Breast epithelium (tissue), 3 donors: ENCODE results near the gene OTUD4.

Source experiments
- POLR2A ChIP-seq: fragments of 450-650 bp; IDR thresholded peaks from one replicate; pipeline ENCODE4 v1.6.1; 2016; ENCODE audit warnings: antibody characterized with exemption, mild to moderate bottlenecking, moderate library complexity
- TF ChIP-seq, protein P1 (sequence below), 3 donors: fragments of 450-650 bp; IDR thresholded peaks; one replicate each; pipeline ENCODE4 v1.5.1; 2016 to 2017; ENCODE audit warnings: antibody characterized with exemption in 3 of 3, mild to moderate bottlenecking in 3 of 3, moderate library complexity in 3 of 3

DNA sequence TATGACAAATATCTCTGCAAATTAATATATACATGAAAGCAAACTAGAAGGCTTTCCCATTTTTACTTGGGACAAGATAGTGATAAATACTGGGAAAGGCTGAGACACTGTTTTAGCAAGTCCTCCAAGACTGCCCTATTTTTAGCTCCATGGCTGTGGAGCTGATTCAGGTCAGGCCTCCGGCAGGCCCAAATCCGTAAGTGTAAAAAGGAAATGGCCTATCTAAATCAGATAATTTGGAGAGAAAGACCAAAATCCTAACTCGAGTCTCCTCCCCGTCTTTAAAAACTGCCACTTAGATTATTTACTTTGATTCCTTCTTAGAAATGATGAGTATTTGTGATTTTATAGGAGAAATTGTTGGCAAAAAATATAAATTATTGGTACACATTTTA lies 2.9 kb downstream of the OTUD4 start:
- TF ChIP-seq, protein P1, sequence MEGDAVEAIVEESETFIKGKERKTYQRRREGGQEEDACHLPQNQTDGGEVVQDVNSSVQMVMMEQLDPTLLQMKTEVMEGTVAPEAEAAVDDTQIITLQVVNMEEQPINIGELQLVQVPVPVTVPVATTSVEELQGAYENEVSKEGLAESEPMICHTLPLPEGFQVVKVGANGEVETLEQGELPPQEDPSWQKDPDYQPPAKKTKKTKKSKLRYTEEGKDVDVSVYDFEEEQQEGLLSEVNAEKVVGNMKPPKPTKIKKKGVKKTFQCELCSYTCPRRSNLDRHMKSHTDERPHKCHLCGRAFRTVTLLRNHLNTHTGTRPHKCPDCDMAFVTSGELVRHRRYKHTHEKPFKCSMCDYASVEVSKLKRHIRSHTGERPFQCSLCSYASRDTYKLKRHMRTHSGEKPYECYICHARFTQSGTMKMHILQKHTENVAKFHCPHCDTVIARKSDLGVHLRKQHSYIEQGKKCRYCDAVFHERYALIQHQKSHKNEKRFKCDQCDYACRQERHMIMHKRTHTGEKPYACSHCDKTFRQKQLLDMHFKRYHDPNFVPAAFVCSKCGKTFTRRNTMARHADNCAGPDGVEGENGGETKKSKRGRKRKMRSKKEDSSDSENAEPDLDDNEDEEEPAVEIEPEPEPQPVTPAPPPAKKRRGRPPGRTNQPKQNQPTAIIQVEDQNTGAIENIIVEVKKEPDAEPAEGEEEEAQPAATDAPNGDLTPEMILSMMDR (IDR thresholded peaks at IDR 0.05) = no peak
- TF ChIP-seq POLR2A = no peak
